Heart left ventricle (tissue), 16 donors: Measurements from ENCODE around the gene SLFN5. TPM values are rescaled to one million over a fixed set of nuclear protein-coding genes. Genes with fewer than 3 reads are reported as not detected.

Source experiments
- ATAC-seq, 4 donors: fragments of 200-7000 bp; cut with Tn5 transposase; one replicate each; pipeline ENCODE4 v1.9.1; 2020 to 2022; ENCODE audit warnings: moderate library complexity in 4 of 4, mild to moderate bottlenecking in 3 of 4, moderate number of reproducible peaks in 1 of 4
- DNase-seq, 5 donors: peaks; one replicate each; pipeline ENCODE4 v3.0.0-alpha.2; 2020
- H3K27ac ChIP-seq, 12 donors: fragments of 200-600 bp; sonication (generic) in 4 of 12; one replicate each; pipeline versions ENCODE4 v1.5.0 to v1.8.0; 2016 to 2022; ENCODE audit warnings: mild to moderate bottlenecking in 2 of 12
- H3K27me3 ChIP-seq, 9 donors: fragments of 200-600 bp; sonication (generic) in 2 of 9; one replicate each; pipeline versions ENCODE4 v1.5.1 to v1.8.0; 2016 to 2022; ENCODE audit warnings: mild to moderate bottlenecking in 3 of 9
- H3K36me3 ChIP-seq, 9 donors: fragments of 200-600 bp; sonication (generic) in 2 of 9; one replicate each; pipeline versions ENCODE4 v1.5.0 to v1.8.0; 2018 to 2022; ENCODE audit warnings: mild to moderate bottlenecking in 2 of 9
- H3K4me1 ChIP-seq, 12 donors: fragments of 200-600 bp; sonication (generic) in 4 of 12; one replicate each; pipeline versions ENCODE4 v1.5.0 to v1.8.0; 2016 to 2022; ENCODE audit warnings: mild to moderate bottlenecking in 3 of 12
- H3K4me3 ChIP-seq, 12 donors: fragments of 200-600 bp; sonication (generic) in 4 of 12; one replicate each; pipeline versions ENCODE4 v1.5.0 to v1.8.0; 2017 to 2022; ENCODE audit warnings: mild to moderate bottlenecking in 9 of 12, moderate library complexity in 4 of 12
- H3K9me3 ChIP-seq, 12 donors: fragments of 200-600 bp; sonication (generic) in 4 of 12; one replicate each; pipeline versions ENCODE4 v1.5.0 to v1.8.0; 2016 to 2022; ENCODE audit warnings: mild to moderate bottlenecking in 1 of 12
- CTCF ChIP-seq, 12 donors: fragments of 200-600 bp; sonication (generic) in 4 of 12; IDR thresholded peaks; one replicate each; pipeline versions ENCODE4 v1.5.0 to v1.8.0; 2018 to 2022; ENCODE audit warnings: antibody characterized with exemption in 12 of 12, mild to moderate bottlenecking in 5 of 12
- POLR2A ChIP-seq, 2 donors: fragments of 450-650 bp; IDR thresholded peaks; one replicate each; pipeline ENCODE4 v1.6.1; 2017; ENCODE audit warnings: antibody characterized with exemption in 2 of 2, mild to moderate bottlenecking in 2 of 2, moderate library complexity in 2 of 2
- WGBS, 4 donors: extraction: QIAGEN DNeasy Blood & Tissue Kit in 2 of 4; methylation state at CpG; one replicate each; pipeline versions ENCODE4 v1.1.5 to v1.1.7; 2013 to 2018; 5-methylcytosine and 5-hydroxymethylcytosine counted together
- intact Hi-C, 10 donors: fragments of 100-400 bp; cut with DNase I; formaldehyde crosslinking; loops; one replicate each; pipeline versions ENCODE4 v1.11.1 to v1.14.2; 2022
- polyA plus RNA-seq, 2 donors: library from polyadenylated mRNA; stranded (reverse); fragments of 200-250 nt; gene quantifications; one replicate each; pipeline ENCODE4 v1.2.3, GENCODE V29; 2013
- total RNA-seq, 9 donors: library from RNA; depleted of rRNA in 2 of 9; stranded (reverse); fragments of >200 nt in 2 of 9; fragmentation: NEBNext Ultra II Directional in 3 of 9; extraction: Animal tissue kit (Norgen Biotek cat#: 25700) in 3 of 9; gene quantifications; one replicate each; pipeline versions ENCODE4 v1.1.0 to v1.2.4, GENCODE V29; 2016 to 2023
- donor health status: ischemic (EF 13 %, LVEDD 7.1; RV severe dilation, severe dysfunction).
- donor health status: healthy with polysubstance abuse.
- donor health status: DM: no; HTN: yes; CAD: no.
- donor health status: DM: no; HTN: no; CAD: no.
- donor health status: ischemic (EF 25% LVEDD 6.9; RV normal size, moderate dysfunction).
- donor health status: ischemic (EF 25% LVEDD 5.7; RV mildly dilated, moderate dysfunction).
- donor health status: healthy.
- donor health status: DM: yes; HTN: yes; CAD: no.
- donor health status: ischemic (EF 35%, LVEDD 5.7; RV mildly dilated, moderate dysfunction).
- donor health status: nonischemic (EF 11% LVEDD 7.7; RV severe dilation, severe dysfunction).
- donor health status: DM: yes; HTN: yes; CAD: no.
- donor health status: PGD.
- donor health status: ischemic (EF 29% LVEDD 5.4; RV normal size, mild dysfunction).
- donor health status: nonischemic (EF 23%, LVEDD 6.1; RV moderate dilation, normal function).

SLFN5 gene
- total and polyA plus RNA-seq, 11 donors, result 3.0 to 41.4 (median 13.7) TPM

GRCh38 chr17:35236821-35237220, 6.1 kb upstream of the SLFN5 start:
- Histone ChIP-seq H3K27me3 (no peaks in the 10 kb centered on the region), H3K27ac (no peak overlapping the region), H3K4me3 (no peak overlapping the region), H3K4me1 (peaks cover 0 to 16% (median 4%) of the 10 kb centered on the region in 12 donors), H3K36me3 (no peaks in the 10 kb centered on the region), H3K9me3 (no peaks in the 10 kb centered on the region)
- no peak for TF ChIP-seq CTCF (IDR thresholded peaks at IDR 0.05)
- no peak for TF ChIP-seq POLR2A (IDR thresholded peaks at IDR 0.05)
- ATAC-seq, result no peak
- WGBS, 4 donors, result 79 to 87% (median 79%) methylated on average over 5 of the region's 5 CpGs
- intact Hi-C loops, result no loop called here
- DNase-seq, result no peak

GRCh38 chr17:35238821-35239220, 4.1 kb upstream of the SLFN5 start:
- Histone ChIP-seq H3K4me1 (peaks cover 0 to 19% (median 7%) of the 10 kb centered on the region in 12 donors), H3K36me3 (no peaks in the 10 kb centered on the region), H3K4me3 (peak overlapping the region in 1 of 12 donors; percentile 13), H3K27me3 (no peaks in the 10 kb centered on the region), H3K27ac (peak overlapping the region in 1 of 12 donors; percentile 96), H3K9me3 (no peaks in the 10 kb centered on the region)
- intact Hi-C loops, result no loop called here
- DNase-seq, result no peak
- TF ChIP-seq POLR2A (IDR thresholded peaks at IDR 0.05), result no peak
- no peak for TF ChIP-seq CTCF (IDR thresholded peaks at IDR 0.05)
- no peak for ATAC-seq
- WGBS, 4 donors, result 72 to 80% (median 75%) methylated on average over 2 of the region's 2 CpGs

GRCh38 chr17:35239823-35240222, 3.0 kb upstream of the SLFN5 start:
- Histone ChIP-seq H3K36me3 (no peaks in the 10 kb centered on the region), H3K27me3 (no peaks in the 10 kb centered on the region), H3K9me3 (no peaks in the 10 kb centered on the region), H3K27ac (peak overlapping the region in 1 of 12 donors; percentile 96), H3K4me1 (peaks cover 0 to 28% (median 8%) of the 10 kb centered on the region in 12 donors), H3K4me3 (peak overlapping the region in 1 of 12 donors; percentile 82)
- TF ChIP-seq POLR2A (IDR thresholded peaks at IDR 0.05) (no peak), CTCF (IDR thresholded peaks at IDR 0.05) (no peak)
- DNase-seq (no peak), ATAC-seq (no peak)
- intact Hi-C loops, result loop anchor here in 7 of 10 donors (5.0 to 10.0 kb wide), 9 partner anchors 65 to 297 kb away; partner anchors contain the start of genes SLFN12L (in 3 of the 7), CCT6B (in 2 of the 7), NLE1 (in 2 of the 7) and ZNF830 (in 2 of the 7)
- 80 to 86% (median 82%) methylated on average over 4 of the region's 4 CpGs for WGBS, 4 donors

GRCh38 chr17:35240861-35241260, 2.0 kb upstream of the SLFN5 start:
- 95 to 97% (median 96%) methylated on average over 8 of the region's 8 CpGs for WGBS, 4 donors
- intact Hi-C loops, result loop anchor here in 7 of 10 donors (5.0 to 10.0 kb wide), 9 partner anchors 66 to 296 kb away; partner anchors contain the start of genes SLFN12L (in 3 of the 7), CCT6B (in 2 of the 7), NLE1 (in 2 of the 7) and ZNF830 (in 2 of the 7)

More at GRCh38 chr17:35240861-35241260, 2.0 kb upstream of the SLFN5 start:
- peaks cover 0 to 38% (median 16%) of the 10 kb centered on the region in 12 donors for H3K4me1 ChIP-seq
- no peaks in the 10 kb centered on the region for H3K9me3 ChIP-seq
- TF ChIP-seq POLR2A (IDR thresholded peaks at IDR 0.05), result no peak
- no peak for TF ChIP-seq CTCF (IDR thresholded peaks at IDR 0.05)
- no peaks in the 10 kb centered on the region for H3K27me3 ChIP-seq
- H3K4me3 ChIP-seq, result peak overlapping the region in 1 of 12 donors; percentile 82
- H3K36me3 ChIP-seq, result no peaks in the 10 kb centered on the region
- DNase-seq (no peak), ATAC-seq (no peak)
- H3K27ac ChIP-seq, result peak overlapping the region in 1 of 12 donors; percentile 96
